Measurements from ENCODE around the gene TMEM186.
"Not testable (repeated sequence)": the region's sequence is repeated elsewhere in the genome, so short reads cannot be mapped to it uniquely, and the experiment has no call there.

TMEM186 gene

DNA sequence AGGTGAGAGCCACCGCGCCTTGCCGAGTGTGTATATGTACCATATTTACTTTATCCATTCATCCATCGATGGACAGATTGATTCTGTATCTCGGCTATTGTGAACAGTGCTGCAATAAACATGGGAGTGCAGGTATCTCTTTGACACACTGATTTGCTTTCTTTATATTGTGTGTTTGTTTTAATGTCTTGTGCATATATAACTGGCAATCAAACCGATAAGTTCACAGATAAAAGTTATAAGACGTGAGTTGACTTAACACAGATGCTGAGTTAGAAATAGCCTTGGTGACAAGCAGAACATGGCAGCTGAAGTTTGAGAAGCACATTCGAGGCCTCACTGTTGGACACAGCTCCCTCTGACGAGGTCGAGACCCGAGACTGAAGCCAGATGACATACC is 23.2 kb downstream of the TMEM186 start:
- DNase-seq (ENCODE audit: low spot score) = no peak

DNA sequence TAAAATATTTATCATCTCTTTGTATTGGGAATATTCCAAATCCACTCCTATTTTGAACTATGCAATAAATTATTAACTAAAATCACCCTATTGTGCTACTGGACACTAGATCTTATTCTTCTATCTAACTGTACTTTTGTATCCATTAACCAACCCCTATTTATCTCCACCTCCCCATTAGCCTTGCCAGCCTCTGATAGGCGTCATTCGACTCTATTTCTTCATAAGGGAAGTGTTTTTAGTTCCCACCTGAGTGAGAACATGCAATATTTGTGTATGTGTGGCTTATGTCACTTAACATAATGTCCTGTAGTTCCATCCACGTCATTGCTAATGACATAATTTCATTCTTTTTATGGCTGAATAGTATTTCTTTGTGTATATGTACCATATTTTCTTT is 23.9 kb downstream of the TMEM186 start:
- no peak for DNase-seq (ENCODE audit: low spot score)

DNA sequence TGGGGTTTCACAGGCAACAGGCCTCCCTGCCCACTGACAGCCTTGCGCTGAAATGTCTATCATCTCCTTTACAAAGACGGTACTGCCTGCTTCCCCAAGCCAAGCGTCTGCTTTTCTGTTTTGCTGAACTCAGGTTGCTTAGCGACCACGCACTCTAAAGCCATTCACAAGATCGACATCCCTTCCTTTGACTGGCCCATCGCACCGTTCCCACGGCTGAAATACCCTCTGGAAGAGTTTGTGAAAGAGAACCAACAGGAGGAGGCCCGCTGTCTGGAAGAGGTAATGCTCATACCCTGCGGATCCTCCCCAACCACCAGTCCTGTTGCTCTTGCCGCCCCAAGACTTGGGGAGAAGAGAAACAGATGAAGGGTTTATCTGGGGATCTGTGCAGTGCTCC is 28.7 kb downstream of the TMEM186 start:
- no peak for DNase-seq (ENCODE audit: low spot score)

DNA sequence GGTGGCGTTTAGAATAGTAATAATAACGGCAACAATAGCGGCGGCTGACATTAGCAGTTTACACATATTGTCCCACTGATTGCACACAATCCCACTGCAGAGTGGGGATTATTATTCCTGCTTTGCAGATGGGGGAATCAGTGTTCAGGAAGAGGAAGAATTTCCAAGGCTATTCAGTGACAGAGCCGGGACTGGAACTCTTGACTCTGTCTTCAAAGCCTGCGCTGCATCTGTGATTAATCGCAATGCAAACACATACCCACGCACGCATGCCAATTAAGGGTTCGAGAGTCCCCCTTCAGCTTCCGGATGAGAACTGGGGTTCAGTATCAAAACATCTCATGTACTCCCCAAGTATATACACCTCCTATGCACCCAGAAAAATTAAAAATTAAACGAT is 29.2 kb downstream of the TMEM186 start:
- DNase-seq (ENCODE audit: low spot score) = no peak

DNA sequence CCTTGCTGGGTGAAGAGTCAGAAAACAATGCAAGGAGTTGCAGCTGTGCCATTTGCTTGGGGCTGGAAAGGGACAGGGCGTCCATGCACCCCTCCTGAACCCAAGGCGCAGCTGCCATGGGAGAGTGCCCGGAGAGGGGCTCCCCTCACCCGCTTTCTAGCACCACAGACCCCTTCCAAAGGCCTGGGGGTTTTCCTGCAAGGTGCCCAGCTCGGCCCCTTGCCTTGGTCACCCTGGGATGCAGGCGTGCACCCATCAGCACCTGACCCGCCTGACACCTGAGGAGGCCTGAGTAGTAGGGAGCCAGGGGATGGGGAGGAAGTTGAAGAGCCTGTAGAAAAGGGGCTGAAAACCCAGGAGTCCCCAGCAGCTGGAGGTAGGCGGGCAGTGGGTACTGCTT is 30.3 kb downstream of the TMEM186 start:
- no peak for DNase-seq (ENCODE audit: low spot score)

DNA sequence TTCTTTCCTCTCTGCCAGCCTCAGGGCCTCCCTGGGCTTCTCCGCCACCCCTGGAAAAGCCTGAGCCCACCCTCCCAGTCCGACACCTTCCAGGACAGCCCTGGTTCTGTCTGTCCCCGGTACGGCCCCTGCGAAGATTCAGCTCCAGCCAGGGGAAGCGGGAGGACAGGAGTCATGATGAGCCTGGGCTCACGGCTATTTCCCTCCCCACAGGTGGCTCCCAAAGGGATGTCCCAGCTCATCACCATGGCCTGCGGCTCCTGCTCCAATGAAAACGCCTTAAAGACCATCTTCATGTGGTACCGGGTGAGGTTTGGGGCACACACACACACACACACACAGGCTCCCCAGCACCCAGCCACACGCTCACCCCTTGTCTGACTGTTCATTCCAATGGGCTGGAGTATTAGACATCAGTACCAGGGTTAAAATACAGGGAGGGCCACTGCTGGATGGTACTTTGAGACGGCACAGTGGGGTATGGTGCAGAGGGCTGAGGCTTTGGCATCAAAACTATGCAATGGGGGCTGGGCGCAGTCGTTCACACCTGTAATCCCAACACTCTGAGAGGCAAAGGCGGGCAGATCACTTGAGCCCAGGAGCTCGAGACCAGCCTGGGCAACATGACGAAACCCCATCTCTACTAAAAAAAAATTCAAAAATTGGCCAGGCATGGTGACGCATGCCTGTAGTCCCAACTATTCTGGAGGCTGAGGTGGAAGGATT is 32.8 kb downstream of the TMEM186 start:
- DNase-seq (ENCODE audit: low spot score) = no peak

DNA sequence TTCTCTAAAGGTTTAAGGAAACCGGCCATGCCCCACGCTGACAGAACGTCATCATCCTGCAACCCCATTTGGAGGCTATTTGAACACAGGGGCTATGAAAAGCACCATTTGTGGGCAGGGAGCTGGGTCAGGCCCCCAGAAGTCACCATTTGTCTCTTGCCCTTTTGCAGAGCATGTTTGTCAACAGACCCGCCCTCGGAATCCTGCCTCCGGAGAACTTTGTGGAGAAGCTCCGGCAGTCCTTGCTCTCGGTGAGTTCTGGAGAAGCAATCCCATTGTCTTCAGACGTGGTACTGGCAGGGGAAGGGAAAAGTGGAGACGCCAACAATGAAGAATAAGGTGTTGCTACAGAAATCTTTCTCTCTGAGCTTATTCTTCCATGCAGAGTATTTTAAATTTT is 33.5 kb downstream of the TMEM186 start:
- no peak for DNase-seq (ENCODE audit: low spot score)

DNA sequence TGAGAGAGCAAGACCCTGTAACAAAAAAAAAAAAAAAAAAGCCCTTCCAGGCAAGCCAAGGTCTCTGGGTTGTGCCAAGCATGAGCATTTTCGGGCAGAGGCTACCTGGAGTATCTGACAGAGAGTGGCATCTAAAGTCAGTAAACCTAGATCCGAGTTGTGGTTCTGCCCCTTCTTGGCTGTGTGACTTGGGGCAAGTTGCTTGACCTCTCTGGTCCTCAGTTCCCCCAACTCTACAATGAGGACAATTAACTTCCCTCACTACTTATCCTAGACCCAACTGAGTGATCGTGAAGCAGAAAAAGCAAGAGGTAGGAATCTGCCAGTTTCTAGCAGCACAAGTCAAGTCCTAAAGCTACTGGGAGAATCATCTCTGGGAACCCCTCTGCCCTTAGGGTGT is 34.4 kb downstream of the TMEM186 start:
- DNase-seq (ENCODE audit: low spot score) = no peak

DNA sequence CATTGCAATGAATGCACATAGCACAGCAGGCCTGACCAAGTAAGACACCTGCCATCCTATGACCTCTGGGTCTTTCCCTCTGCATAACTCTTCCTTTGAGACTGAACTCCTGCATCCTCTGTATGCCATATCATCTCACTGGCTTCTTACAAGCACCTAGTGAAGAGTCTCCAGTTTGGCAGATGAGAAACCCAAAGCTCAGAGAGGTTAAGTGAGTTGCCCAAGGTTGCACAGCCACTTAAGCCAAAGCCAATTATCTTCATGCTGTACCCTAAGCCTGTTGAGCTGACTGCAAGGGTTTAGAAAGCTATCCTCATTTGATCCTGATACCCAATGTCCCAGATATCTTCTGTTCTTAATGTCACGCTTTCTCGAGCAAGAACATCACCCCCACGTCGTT is 35.2 kb downstream of the TMEM186 start:
- DNase-seq (ENCODE audit: low spot score) = no peak

DNA sequence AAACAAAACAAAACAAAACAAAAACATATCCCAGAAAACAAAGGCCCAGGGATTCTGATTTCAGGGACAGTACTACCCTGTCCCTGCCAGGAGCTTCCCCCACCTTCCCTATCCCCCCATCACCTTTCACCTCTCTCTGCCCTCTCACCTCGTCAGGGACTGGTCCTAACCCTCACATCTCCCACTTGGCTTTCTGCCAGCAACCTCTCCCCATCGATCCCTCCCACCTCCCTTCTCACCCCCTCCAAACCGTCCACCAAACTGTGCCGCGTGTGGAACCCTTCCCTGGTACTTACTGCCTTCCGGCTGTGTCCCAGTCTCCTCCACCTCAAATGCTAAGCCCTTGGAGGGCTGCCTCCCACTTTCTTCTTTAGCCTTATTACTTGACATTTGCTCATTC is 36.4 kb downstream of the TMEM186 start:
- no peak for DNase-seq (ENCODE audit: low spot score)

DNA sequence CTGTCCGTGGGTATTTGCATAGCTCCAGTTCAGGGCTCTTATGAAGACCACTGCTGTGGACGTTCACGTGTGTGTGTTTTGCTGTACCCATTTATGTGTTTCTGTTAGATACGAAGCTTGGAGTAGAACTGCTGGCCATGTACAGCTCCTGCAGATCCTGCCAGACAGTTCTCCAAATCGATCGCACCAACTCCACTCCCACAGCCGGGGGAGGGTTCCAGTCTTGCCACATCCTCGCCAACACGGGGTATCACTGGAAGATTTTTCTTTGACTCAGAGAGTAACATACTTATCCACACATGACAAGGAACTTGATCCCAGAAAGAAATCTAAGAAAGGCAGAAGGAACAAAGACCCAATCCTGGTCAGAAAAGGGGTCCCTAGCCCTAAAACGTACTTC is 37.4 kb downstream of the TMEM186 start:
- DNase-seq (ENCODE audit: low spot score) = no peak

DNA sequence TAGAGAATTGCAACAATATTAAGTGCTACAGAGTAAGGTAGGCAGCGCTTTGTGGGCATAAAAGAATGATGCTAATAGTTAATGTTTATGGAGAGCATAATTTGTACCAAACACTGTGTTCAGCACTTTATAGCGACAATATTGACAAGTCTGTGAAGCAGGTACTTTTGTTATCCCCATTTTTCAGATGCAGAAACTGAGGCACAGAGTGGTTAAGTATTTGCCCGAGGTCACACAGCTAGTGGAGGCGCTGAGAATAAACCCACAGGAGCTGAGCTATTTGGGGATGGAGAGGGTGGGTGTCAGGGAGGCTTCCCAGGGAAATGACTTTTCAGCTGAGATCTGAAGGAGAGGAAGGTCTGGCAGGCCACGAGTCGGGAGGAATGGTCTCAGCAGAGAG is 39.4 kb downstream of the TMEM186 start:
- no peak for DNase-seq (ENCODE audit: low spot score)

DNA sequence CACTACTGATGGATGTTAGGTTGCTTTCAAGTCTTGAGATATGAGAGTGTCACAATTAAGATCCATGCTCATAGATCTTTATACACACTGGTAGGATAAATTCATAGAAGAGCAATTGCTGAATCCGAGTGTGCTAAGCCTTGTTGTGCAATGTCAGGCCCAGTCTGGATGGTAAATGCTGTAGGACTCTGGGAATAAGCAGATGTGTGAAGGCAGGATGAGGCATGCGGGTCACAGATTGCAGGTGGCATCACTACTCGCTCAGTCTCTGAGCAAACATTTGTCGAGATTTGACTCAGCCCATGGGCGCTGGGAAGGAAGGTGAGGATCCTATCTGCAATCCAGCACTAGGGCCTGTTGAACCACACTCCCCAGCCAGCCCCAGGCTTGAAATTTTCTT is 40.7 kb downstream of the TMEM186 start:
- no peak for DNase-seq (ENCODE audit: low spot score)

DNA sequence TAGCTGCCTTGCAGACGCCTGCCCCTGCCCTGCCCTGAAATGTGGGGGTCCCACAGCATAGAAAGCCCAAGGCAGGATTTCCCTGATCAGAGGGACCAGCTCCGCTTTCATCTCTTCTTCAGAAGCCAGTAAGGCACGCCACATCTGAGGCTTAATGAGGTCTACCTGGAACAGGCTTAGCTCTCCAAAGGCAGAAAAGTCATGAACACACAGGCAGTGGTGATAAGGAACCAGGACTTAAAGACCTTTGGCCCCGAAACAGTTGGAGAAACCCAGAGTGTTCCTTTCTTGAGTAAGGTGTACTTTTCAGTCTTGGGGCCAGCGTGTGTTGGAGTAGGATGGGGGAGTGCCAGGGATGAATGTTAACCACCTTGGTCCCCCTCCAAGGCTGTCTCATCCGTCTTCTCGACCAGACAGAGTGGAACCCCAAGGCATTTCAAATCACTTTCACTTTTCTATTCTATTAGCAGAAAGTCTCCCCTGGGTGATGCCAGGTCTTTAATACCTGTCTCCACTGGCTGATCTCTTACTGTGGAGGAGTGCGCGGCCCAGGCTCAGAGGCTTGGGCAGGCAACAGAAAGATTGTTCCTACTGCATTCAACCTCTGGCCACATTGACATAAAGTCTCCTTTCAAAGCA is 43.9 kb downstream of the TMEM186 start:
- DNase-seq (ENCODE audit: low spot score) = no peak

DNA sequence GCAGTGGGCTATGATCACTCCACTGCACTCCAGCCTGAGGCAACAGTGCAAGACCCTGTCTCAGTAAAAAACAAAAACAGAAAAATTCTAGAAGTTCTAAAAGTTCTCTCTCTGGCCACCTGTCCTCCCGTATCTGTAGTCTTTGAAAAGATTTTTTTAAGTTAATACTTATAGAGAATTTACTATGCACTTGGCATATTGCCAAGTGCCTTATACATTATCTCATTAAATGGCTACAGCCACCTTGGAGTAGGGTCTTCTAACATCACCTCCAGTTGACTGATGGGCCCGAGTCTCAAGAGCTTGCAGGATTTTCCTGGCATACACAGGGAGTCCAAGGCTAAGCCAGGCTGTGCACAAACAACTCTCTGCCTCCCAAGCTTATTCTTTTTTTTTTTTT is 44.7 kb downstream of the TMEM186 start:
- DNase-seq (ENCODE audit: low spot score) = no peak

DNA sequence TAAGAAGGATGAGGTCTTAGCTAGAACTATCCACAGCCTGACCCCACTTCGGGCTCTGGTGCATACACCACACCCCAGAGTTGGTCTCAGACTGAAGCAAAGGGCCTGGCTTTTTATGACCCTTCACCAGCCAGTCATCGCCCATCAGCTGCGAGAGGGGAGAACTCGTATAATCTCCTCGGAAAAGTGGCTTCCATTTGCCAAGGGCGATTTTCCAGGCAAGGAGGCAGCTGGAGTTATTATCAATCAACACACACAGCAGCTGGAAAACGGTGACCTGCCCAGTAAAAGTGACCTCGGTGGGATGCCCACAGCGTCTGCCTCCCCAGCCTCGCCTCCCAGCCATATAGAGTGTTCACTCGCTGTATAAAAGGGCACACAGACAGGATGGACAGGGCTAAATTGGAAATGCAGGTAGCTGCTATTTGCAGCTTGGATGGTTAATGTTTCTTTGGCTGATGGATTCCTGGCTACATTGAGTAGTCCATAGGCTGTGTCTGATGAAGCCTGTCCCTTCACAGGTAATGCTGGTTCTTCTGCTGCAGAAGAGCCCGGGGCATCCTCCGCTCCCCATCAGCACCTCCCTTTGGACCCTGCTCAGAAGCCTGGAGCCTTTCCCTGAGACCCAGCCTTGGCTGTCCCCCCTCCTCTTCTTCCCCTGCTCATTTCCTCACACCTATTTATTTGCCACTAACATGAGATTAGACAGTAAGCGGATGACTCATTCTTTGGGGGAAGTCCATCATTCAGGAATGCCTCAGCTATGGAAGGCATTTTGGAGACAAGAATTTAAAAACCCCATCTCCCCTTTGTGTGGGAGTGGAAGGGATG is 45.7 kb downstream of the TMEM186 start:
- no peak for DNase-seq (ENCODE audit: low spot score)

DNA sequence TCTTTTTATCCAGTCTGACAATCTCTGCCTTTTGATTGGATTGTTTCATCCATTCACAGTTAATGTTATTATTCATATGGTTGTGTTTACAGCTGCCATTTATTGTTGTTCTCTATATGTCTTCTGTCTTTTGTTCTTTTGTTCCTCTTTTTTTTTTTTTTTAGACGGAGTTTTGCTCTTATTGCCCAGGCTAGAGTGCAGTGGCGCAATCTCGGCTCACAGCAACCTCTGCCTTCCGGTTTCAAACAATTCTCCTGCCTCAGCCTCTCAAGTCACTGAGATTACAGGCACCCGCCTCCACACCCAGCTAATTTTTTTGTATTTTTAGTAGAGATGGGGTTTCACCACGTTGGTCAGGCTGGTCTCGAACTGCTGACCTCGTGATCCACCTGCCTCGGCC is 48.5 kb downstream of the TMEM186 start:
- DNase-seq (ENCODE audit: low spot score) = not testable (repeated sequence)

Measured in SK-N-DZ (cell line).